GM18511 (cell line): Measurements from ENCODE around the gene IGLL5.
"Not testable (repeated sequence)": the region's sequence is repeated elsewhere in the genome, so short reads cannot be mapped to it uniquely, and the experiment has no call there.

Experiments
- ATAC-seq: cut with Tn5 transposase; IDR thresholded peaks from one replicate; pipeline ENCODE4 v1.9.1; 2021; ENCODE audit warnings: mild to moderate bottlenecking, moderate library complexity; ENCODE audit not compliant: unreplicated experiment

IGLL5 gene

DNA sequence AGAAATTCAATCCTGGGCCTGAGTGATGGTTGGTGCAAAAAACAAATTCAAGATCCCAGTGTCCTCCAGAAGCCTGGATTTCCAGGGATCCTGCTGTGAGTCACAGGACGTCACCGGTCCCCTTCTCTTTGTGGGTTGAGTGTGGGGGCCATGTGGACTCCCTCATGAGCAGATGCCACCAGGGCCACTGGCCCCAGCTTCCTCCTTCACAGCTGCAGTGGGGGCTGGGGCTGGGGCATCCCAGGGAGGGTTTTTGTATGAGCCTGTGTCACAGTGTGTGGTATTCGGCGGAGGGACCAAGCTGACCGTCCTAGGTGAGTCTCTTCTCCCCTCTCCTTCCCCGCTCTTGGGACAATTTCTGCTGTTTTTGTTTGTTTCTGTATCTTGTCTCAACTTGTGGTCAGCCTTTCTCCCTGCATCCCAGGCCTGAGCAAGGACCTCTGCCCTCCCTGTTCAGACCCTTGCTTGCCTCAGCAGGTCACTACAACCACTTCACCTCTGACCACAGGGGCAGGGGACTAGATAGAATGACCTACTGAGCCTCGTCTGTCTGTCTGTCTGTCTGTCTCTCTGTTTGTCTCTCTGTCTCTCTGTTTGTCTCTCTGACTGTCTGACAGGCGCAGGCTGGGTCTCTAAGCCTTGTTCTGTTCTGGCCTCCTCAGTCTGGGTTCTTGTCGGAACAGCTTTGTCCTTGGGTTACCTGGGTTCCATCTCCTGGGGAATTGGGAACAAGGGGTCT lies 11.9 kb downstream of the IGLL5 start:
- not testable (repeated sequence) for ATAC-seq

DNA sequence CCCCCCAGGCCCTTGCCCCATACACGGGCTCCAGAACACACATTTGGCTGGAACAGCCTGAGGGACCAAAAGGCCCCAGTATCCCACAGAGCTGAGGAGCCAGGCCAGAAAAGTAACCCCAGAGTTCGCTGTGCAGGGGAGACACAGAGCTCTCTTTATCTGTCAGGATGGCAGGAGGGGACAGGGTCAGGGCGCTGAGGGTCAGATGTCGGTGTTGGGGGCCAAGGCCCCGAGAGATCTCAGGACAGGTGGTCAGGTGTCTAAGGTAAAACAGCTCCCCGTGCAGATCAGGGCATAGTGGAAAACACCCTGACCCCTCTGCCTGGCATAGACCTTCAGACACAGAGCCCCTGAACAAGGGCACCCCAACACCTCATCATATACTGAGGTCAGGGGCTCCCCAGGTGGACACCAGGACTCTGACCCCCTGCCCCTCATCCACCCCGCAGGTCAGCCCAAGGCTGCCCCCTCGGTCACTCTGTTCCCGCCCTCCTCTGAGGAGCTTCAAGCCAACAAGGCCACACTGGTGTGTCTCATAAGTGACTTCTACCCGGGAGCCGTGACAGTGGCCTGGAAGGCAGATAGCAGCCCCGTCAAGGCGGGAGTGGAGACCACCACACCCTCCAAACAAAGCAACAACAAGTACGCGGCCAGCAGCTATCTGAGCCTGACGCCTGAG lies 13.1 kb downstream of the IGLL5 start:
- not testable (repeated sequence) for ATAC-seq

DNA sequence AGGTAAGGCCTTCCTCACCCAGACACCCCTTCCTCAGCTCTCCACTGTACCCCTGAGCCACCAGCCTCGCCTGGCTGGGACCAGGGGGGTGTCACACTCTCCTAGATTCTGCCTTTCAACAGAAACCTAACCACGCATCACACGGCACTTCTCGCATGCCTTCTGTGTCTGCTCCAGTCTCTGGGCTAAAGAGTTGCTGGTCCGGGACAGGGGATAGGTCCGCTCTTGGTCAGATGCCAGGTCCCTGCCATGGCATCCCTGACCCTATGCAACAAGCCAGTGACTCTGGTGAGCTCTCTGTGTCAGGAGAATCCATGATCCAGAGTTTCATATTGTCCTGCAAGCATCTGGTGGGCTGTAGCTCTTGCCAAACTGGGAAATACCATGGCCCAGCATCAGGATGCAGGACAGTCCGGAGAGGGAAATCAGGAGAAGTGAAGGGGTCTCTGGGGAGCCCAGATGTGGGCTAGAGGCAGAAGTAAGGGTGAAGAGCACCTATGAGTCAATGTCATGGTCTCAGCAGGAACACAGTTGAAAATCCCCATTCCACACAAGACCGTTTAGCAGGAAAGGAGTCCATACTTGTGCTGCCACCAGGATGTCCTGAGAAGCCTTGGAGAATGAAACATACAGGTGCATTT lies 14.1 kb downstream of the IGLL5 start:
- no peak for ATAC-seq

DNA sequence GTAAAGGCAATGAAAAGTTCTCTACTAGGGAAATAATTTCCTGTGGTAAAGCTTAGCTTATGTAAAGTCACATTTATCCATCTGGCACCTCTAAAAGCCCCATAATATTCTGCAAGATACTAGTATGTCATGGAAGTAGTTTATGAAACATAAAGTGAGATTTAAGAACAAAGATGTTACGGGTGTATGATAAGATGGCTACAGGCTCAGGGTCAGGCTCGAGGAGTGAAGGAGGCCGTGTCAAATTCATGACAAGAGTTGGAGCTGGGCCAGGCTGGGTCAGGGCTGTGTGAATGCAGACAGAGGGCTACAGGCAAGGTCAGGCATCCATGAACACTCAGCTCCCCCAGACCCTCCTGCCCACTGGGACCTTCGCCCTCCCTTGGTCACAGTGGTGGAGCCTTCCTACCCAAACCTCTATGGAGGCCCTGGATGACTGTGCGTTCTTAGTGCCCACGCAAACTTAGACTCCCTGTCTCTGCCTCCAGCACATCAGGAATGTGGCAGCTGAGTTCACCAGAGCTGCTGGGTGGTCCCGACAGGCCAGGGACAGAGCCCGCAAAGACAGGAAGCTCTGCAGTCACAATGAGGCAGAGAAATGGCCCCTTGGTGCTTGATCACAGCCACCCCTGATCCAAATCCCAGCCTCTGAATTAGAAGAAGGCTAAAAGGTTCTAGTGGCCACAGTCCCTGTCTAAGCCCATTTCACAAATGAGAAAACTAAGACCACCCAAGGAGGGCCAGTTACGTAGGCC lies 14.8 kb downstream of the IGLL5 start:
- no peak for ATAC-seq

DNA sequence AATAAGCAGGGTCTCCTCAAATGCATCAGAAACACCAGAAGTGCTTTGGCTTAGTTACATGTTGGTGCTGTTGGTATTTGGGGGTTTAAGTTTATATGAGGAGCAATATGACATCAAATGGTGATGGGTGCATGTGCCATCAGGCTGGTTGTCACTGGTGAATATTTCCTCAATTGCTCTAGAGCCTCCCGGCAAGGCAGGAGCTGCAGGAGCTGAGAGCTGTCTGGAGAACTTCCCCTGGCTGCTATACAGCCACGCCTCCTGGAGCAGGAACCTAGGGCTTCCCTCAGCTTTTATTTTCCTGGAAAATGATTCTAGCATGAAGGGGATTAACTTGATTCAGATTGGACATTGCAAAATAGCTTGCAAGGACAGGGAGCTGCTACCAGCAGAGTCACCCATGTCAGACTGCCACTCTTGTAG lies 15.8 kb downstream of the IGLL5 start:
- ATAC-seq = no peak

DNA sequence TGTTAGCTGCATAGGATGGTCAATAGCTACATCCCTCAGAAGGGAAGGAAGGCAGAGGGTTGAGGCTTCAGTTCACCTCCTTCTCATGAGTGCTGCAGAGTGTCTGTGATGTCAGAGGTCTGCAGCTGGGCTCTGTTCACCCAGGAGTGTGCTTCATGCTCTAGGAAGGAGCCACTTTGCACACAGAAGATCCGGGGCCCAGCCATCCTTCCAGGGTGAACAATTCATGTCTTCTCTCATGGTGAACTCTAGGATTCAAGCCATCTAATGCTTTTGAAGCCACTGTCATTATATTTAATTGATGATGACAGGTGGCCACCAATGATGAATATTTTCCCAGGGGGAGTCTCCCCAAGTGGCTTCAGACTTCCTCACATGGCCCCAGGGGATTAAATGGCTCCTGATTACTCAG lies 16.2 kb downstream of the IGLL5 start:
- ATAC-seq = not testable (repeated sequence)

DNA sequence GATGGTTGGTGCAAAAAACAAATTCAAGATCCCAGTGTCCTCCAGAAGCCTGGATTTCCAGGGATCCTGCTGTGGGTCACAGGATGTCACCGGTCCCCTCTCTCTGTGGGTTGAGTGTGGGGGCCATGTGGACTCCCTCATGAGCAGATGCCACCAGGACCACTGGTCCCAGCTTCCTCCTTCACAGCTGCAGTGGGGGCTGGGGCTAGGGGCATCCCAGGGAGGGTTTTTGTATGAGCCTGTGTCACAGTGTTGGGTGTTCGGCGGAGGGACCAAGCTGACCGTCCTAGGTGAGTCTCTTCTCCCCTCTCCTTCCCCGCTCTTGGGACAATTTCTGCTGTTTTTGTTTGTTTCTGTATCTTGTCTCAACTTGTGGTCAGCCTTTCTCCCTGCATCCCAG lies 17.1 kb downstream of the IGLL5 start:
- not testable (repeated sequence) for ATAC-seq

DNA sequence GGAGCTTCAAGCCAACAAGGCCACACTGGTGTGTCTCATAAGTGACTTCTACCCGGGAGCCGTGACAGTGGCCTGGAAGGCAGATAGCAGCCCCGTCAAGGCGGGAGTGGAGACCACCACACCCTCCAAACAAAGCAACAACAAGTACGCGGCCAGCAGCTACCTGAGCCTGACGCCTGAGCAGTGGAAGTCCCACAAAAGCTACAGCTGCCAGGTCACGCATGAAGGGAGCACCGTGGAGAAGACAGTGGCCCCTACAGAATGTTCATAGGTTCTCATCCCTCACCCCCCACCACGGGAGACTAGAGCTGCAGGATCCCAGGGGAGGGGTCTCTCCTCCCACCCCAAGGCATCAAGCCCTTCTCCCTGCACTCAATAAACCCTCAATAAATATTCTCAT lies 18.8 kb downstream of the IGLL5 start:
- not testable (repeated sequence) for ATAC-seq

DNA sequence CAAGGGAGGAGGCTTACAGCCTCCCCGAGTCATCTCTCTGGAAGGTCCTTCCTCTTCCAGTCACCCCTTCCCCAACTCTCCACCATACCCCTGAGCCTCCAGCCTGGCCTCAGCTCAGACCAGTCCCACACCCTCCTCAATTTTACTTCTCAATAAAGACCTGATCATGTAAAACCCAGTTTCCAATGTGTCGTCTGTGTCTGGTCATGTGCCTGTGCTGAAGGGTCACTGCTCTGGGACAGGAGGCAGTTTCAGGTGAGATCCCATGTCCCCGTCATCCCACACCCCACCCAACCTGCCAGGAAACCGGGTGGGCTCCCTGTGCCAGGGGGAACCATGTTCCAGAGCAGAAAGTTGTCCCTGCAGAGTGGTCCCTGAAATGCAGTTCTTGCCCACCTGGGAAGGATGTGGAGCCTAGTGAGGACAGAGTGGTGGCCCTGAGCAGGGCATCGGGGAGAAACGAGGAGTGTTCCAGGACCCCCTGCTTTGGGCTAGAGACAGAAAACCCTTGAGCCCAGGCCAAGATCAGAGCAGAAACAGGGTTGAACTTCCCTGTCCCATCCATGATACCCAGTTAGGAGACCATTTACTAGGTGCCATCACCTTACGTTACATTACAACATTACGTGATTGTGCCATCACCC lies 19.4 kb downstream of the IGLL5 start:
- no peak for ATAC-seq

DNA sequence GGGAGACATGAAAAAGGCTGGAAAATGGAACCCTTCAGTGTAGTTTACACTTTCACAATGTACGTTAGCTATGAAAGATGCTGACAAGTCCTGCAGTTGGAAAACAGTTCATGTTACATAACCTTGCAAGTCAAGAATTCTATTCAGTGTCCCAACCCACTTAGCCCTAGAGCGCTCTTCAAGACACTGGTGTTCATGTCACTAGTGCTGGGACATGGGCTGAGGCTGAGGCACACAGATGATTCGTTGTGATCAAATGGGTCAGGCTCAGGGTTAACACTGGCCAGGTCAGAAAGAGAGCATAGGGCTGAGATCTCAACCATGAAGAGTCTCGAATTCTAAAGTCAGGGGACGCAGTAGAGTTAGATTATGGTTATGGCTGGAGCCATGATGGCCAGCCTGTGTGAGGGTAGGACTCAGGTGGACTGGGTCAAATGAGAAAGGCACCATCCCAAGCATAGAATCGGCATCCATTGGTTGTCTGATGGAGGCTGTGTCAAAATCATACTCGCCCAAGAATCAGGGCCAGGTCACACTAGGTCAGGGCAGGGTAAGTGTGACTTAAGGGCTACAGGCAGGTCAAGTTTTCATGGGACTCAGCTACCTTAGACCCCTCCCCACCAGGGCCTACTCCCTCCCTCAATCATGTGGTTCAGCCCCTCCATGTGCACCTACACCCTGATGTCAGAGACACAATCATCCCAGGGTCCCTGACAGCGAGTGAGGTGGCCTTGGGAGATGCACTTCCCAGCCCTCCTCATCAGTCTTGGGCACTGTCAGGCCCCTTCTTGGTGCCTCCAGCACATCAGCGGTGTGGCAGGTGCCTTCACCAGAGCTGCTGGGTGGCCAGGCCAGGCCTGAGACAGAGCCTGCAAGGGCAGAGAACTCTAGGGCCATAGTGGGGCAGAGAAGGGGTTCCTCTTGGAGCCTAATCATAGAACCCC lies 20.2 kb downstream of the IGLL5 start:
- no peak for ATAC-seq

DNA sequence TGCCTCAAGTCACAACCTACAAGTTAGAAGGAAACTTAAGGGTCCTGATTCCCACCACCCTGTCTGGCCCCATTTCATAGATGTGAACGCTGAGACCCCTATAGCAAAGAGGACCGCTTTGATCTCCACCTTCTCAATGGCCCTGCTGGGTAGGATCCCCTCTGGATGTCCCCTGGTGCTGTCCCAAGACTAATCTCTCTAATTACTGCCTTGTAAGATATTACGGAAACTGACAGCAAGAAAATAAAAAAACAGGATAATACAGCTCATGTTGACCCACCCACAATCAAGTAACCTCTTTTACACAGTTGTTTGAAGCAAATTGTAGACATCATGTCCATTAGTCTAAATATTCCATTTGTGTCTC lies 20.9 kb downstream of the IGLL5 start:
- ATAC-seq = no peak

DNA sequence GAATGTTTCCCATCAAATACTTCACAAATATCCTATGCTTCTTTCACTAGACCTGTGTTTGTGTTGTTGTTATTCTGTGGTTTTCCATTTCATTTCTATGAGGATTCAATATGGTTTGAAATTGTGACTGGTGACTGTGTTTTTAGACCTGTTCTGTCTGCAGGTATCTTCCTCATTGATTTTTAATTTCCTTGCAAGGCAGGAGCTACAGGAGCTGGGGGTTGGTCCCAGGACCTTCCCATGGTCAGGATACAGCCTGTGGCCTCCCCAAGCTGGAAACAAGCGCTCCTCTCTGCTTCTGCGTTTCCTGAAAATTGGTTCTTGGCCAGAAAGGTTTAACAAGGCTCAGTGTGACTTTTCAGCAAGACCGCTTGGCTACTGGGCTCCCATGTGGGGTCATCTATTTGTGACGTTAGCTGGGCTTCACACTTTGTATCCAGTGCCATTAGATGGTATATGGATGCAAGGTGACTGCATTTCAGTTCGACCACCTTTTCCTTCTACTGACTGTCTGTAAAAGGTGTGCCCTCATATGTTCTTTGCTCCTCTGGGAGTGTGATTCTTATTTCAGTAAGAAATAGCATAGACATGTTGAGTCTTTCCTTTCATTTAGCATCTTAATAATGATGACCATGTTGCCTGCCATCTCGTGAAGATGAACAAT lies 21.5 kb downstream of the IGLL5 start:
- ATAC-seq = no peak

DNA sequence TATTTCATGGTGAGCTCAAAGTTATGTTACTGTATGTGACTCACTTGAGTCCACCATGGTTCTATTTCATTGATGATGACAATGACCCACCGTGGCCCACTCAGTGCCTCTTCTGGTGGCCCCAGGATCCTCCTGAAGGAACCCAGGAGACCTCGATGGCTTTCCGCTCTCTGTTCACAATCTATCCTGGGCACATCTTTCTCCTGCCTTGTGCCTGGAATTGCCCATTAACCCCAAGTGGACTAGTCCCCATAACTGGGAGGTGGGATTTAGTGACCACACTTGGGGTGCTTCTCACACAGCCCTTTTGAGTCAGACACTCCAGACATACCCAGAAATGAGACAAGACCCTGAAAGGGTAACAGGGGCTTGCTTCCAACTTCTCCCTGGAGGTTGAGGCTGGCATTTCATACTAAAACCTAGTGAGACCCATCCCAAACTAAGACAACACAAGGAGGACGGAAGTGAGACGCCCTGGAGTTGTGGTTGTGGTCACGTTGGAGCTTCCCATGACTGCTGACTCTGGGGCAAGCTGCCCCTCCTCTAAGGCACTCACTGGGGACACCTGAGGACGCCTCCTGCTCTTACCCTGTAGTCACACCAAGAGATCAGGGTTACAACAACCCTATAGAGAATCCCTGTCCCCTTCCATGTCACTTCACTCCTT lies 22.1 kb downstream of the IGLL5 start:
- no peak for ATAC-seq

DNA sequence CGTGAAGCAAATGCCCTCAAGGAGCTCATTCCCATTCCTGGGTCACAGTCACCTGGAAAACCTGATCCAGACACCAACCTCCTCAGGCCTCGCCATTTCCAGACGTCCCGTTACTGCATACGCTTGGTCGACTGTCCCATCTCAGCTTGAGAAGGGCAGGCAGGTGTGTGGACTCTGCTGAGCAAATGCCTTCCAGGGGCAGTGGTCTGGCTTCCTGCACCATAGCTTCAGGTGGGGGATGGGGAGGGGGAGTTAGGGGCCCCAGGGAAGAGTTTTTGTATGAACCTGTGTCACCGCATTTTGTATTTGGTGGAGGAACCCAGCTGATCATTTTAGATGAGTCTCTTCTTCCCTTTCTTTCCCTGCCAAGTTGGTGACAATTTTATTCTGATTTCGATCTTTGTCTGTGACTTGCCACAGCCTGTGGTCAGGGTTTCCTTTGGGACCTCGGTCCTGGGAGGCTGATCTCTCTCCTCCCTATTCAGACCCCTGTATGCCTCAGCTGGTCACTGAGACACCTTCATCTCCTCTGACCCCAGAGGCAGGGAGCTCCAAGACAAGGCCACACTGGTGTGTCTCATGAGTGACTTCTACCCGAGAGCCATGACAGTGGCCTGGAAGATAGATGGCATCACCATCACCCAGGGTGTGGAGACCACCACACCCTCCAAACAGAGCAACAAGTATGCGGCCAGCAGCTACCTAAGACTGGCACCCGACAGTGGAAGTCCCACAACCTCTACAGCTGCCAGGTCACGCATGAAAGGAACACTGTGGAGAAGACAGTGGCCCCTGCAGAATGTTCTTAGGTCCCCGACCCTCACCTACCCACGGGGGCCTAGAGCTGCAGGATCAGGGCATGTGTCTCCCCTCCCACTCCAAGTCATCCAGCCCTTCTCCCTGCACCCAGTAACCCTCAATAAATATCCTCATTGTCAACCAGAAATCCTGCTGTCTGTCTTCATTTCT lies 22.9 kb downstream of the IGLL5 start:
- no peak for ATAC-seq

DNA sequence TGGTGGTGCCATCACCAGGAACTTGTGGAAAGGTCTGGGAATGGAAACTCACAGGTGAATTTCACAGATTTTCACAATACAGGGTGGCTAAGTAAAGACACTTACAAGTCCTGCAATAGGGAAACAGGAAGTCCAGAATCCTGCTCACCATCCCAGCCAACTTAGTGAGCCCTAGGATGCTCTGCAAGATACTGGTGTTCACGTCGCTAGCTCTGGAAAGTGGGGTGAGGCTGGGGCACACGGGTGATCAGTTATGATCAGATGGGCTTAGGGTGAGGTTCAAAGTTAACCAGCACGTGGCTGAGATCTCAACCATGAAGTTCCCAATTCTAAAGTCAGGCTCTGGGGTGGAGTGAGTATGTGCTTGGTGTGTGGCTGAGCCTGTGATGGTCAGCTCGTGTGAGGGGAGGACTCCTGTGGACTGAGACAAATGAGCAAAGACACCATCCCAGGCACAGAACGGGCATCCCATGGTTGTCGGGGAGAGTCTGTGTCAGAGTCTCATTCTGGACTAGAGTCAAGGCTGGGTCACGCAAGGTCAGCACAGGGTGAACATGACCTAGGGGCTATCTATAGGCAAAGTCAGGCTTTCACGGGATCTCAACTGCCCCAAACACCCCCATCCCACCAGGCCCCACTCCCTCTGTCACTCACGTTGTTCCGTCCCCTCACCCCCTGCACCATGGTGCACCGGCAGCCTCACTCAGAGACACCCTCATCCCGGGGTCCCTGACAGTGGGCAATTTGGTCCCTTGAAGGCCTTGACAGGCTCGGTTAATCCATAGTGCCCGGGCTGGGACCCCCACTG lies 23.9 kb downstream of the IGLL5 start:
- ATAC-seq = no peak

DNA sequence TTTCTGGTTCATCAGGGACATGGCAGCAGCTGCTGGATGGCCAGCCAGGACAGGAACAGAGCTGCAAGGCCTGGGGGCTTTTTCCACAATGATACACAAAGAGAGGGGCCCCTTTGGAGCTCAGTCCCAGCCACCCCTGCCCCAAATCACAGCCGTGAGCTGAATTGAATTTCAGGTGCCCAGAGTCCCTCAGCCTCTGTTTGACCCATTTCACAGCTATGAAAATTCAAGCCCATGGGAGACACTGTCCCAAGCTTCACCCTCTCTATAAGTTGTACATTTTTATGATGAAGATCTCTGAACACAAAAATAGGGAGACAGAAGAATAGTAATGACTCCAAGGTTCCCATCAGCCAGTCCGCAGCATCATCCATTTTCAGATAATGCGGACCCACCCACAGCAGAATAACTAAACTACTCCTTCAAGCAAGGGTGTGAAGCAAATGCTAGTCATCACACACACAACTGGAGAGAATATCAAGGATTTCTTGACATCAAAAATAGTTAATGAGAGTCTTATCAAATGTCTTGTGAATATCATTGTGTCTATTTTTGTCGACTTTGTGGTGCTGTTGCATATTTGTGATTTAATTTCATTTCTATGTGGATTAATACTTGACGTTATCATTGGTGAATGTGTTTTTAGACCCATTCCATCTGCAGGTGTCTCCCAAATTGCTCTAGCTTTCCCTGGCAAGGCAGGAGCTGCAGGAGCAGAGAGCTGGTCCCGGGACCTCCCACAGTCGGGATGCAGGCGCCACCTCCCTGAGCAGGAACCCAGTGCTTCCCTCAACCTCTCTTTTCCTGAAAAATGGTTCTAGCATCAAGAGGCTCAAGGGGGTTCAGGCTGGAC lies 24.7 kb downstream of the IGLL5 start:
- ATAC-seq = no peak
